GM12878 (cell line): Measurements from ENCODE around the gene SMPD2. TPM values are rescaled to one million over a fixed set of nuclear protein-coding genes. Genes with fewer than 3 reads are reported as not detected.

ENCODE experiments used
- CBFB ChIP-seq: IDR thresholded peaks from 2 replicates; pipeline ENCODE4 v1.6.1; 2016; ENCODE audit warnings: antibody characterized with exemption, low read depth
- EGR1 ChIP-seq, 2 experiments: IDR thresholded peaks; 1 replicate in 1 of 2; 2 replicates in 1 of 2; pipeline ENCODE4 v1.6.1; 2011 to 2012; ENCODE audit warnings: low read depth in 2 of 2, low read length in 2 of 2, borderline replicate concordance in 1 of 2, mild to moderate bottlenecking in 1 of 2, moderate library complexity in 1 of 2
- HDGF ChIP-seq: fragments of 450-650 bp; IDR thresholded peaks from 2 replicates; pipeline ENCODE4 v1.6.1; 2016; ENCODE audit warnings: antibody characterized with exemption
- NFYA ChIP-seq: IDR thresholded peaks from 2 replicates; pipeline ENCODE4 v1.6.1; 2011; ENCODE audit warnings: low read depth, mild to moderate bottlenecking, low read length, improper control_type of control experiment, borderline replicate concordance
- NFYB ChIP-seq: IDR thresholded peaks from 2 replicates; pipeline ENCODE4 v1.6.1; 2011; ENCODE audit warnings: low read depth, mild to moderate bottlenecking, low read length, improper control_type of control experiment, moderate library complexity; ENCODE audit not compliant: insufficient read depth
- NRF1 ChIP-seq: conservative IDR thresholded peaks from 2 replicates; pipeline ENCODE4 v1.6.1; 2011; ENCODE audit warnings: mild to moderate bottlenecking, low read depth, low read length, improper control_type of control experiment
- POLR2A ChIP-seq: IDR thresholded peaks from 2 replicates; pipeline ENCODE4 v1.6.1; 2011; ENCODE audit warnings: low read depth, mild to moderate bottlenecking, low read length
- RCOR1 ChIP-seq: conservative IDR thresholded peaks from 2 replicates; pipeline ENCODE4 v1.6.1; 2012; ENCODE audit warnings: low read depth, low read length, improper control_type of control experiment
- TCF7 ChIP-seq: IDR thresholded peaks from 2 replicates; pipeline ENCODE4 v1.6.1; 2014; ENCODE audit warnings: antibody characterized with exemption, borderline replicate concordance
- polyA plus RNA-seq, 11 experiments: library from polyadenylated mRNA; depleted of rRNA in 4 of 11; unstranded in 6 of 11; stranded (reverse) in 5 of 11; fragments of >200 nt; fragmentation: Nextera tagmentation in 4 of 11; fragmentation: Illumina TruSeq in 1 of 11; extraction: Ambion mirVana in 4 of 11; extraction: Trizol in 1 of 11; gene quantifications; 1 replicate in 1 of 11; 2 replicates in 10 of 11; pipeline versions ENCODE4 v1.2.1 to v1.2.3, GENCODE V29; 2011 to 2016; ENCODE audit warnings: inconsistent platforms in 2 of 11, missing spikeins in 2 of 11, low read depth in 1 of 11
- total RNA-seq, 4 experiments: library from RNA; depleted of rRNA in 3 of 4; stranded (reverse); fragments of >200 nt in 3 of 4; fragmentation: Illumina TruSeq in 1 of 4; extraction: Trizol in 1 of 4; gene quantifications; 2 replicates each; pipeline versions ENCODE4 v1.2.1 to v1.2.3, GENCODE V29; 2013 to 2021
- TF ChIP-seq, protein P1 (sequence below): IDR thresholded peaks from 2 replicates; pipeline ENCODE4 v1.6.1; 2011; ENCODE audit warnings: borderline replicate concordance, low read depth, mild to moderate bottlenecking, moderate library complexity, mixed read lengths, low read length; ENCODE audit not compliant: insufficient read depth; ENCODE audit errors: extremely low read length
- TF ChIP-seq, protein P2 (sequence below): fragments of 450-650 bp; IDR thresholded peaks from 2 replicates; pipeline ENCODE4 v1.6.1; 2017; ENCODE audit warnings: mild to moderate bottlenecking, moderate library complexity
- TF ChIP-seq, protein P3 (sequence below): fragments of 450-650 bp; formaldehyde crosslinking; IDR thresholded peaks from 2 replicates; pipeline ENCODE4 v1.5.0; 2022; ENCODE audit warnings: mild to moderate bottlenecking, missing genetic modification characterization
- TF ChIP-seq, protein P4 (sequence below): fragments of 450-650 bp; IDR thresholded peaks from 2 replicates; pipeline ENCODE4 v1.6.1; 2017; ENCODE audit warnings: mild to moderate bottlenecking, low read depth, inconsistent platforms; ENCODE audit not compliant: poor library complexity, severe bottlenecking
- TF ChIP-seq, protein P5 (sequence below): fragments of 450-650 bp; conservative IDR thresholded peaks from 2 replicates; pipeline ENCODE4 v1.6.1; 2017; ENCODE audit warnings: mild to moderate bottlenecking, moderate library complexity

Gene SMPD2
- total and polyA plus RNA-seq, 10 of the 15 experiments (the other 5 are each of a cell fraction or from before 2014, with no cell fraction given), result 0.06 to 15.4 (median 9.7) TPM

- no peak for TF ChIP-seq HDGF
- TF ChIP-seq NRF1, result no peak
- TF ChIP-seq, protein P1, sequence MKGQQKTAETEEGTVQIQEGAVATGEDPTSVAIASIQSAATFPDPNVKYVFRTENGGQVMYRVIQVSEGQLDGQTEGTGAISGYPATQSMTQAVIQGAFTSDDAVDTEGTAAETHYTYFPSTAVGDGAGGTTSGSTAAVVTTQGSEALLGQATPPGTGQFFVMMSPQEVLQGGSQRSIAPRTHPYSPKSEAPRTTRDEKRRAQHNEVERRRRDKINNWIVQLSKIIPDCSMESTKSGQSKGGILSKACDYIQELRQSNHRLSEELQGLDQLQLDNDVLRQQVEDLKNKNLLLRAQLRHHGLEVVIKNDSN, result no peak
- peak in 1 of 2 experiments; percentile 57; a peak in 2 of 3 replicates for TF ChIP-seq EGR1 (IDR thresholded peaks at IDR 0.05; ENCODE audit: borderline replicate concordance in 1 of 2, low read depth in 2 of 2, low read length in 2 of 2)
- TF ChIP-seq, protein P2, sequence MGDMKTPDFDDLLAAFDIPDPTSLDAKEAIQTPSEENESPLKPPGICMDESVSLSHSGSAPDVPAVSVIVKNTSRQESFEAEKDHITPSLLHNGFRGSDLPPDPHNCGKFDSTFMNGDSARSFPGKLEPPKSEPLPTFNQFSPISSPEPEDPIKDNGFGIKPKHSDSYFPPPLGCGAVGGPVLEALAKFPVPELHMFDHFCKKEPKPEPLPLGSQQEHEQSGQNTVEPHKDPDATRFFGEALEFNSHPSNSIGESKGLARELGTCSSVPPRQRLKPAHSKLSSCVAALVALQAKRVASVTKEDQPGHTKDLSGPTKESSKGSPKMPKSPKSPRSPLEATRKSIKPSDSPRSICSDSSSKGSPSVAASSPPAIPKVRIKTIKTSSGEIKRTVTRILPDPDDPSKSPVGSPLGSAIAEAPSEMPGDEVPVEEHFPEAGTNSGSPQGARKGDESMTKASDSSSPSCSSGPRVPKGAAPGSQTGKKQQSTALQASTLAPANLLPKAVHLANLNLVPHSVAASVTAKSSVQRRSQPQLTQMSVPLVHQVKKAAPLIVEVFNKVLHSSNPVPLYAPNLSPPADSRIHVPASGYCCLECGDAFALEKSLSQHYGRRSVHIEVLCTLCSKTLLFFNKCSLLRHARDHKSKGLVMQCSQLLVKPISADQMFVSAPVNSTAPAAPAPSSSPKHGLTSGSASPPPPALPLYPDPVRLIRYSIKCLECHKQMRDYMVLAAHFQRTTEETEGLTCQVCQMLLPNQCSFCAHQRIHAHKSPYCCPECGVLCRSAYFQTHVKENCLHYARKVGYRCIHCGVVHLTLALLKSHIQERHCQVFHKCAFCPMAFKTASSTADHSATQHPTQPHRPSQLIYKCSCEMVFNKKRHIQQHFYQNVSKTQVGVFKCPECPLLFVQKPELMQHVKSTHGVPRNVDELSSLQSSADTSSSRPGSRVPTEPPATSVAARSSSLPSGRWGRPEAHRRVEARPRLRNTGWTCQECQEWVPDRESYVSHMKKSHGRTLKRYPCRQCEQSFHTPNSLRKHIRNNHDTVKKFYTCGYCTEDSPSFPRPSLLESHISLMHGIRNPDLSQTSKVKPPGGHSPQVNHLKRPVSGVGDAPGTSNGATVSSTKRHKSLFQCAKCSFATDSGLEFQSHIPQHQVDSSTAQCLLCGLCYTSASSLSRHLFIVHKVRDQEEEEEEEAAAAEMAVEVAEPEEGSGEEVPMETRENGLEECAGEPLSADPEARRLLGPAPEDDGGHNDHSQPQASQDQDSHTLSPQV, result no peak
- no peak for TF ChIP-seq RCOR1
- TF ChIP-seq NFYA, result no peak
- peak; percentile 85 for TF ChIP-seq POLR2A
- TF ChIP-seq NFYB, result no peak
- TF ChIP-seq, protein P3, sequence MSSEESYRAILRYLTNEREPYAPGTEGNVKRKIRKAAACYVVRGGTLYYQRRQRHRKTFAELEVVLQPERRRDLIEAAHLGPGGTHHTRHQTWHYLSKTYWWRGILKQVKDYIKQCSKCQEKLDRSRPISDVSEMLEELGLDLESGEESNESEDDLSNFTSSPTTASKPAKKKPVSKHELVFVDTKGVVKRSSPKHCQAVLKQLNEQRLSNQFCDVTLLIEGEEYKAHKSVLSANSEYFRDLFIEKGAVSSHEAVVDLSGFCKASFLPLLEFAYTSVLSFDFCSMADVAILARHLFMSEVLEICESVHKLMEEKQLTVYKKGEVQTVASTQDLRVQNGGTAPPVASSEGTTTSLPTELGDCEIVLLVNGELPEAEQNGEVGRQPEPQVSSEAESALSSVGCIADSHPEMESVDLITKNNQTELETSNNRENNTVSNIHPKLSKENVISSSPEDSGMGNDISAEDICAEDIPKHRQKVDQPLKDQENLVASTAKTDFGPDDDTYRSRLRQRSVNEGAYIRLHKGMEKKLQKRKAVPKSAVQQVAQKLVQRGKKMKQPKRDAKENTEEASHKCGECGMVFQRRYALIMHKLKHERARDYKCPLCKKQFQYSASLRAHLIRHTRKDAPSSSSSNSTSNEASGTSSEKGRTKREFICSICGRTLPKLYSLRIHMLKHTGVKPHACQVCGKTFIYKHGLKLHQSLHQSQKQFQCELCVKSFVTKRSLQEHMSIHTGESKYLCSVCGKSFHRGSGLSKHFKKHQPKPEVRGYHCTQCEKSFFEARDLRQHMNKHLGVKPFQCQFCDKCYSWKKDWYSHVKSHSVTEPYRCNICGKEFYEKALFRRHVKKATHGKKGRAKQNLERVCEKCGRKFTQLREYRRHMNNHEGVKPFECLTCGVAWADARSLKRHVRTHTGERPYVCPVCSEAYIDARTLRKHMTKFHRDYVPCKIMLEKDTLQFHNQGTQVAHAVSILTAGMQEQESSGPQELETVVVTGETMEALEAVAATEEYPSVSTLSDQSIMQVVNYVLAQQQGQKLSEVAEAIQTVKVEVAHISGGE (CRISPR knock-in tag), result no peak
- TF ChIP-seq, protein P4, sequence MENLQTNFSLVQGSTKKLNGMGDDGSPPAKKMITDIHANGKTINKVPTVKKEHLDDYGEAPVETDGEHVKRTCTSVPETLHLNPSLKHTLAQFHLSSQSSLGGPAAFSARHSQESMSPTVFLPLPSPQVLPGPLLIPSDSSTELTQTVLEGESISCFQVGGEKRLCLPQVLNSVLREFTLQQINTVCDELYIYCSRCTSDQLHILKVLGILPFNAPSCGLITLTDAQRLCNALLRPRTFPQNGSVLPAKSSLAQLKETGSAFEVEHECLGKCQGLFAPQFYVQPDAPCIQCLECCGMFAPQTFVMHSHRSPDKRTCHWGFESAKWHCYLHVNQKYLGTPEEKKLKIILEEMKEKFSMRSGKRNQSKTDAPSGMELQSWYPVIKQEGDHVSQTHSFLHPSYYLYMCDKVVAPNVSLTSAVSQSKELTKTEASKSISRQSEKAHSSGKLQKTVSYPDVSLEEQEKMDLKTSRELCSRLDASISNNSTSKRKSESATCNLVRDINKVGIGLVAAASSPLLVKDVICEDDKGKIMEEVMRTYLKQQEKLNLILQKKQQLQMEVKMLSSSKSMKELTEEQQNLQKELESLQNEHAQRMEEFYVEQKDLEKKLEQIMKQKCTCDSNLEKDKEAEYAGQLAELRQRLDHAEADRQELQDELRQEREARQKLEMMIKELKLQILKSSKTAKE, result no peak
- TF ChIP-seq TCF7, result no peak
- TF ChIP-seq CBFB, result no peak; the same call in 1 of the 2 replicates
- TF ChIP-seq, protein P5, sequence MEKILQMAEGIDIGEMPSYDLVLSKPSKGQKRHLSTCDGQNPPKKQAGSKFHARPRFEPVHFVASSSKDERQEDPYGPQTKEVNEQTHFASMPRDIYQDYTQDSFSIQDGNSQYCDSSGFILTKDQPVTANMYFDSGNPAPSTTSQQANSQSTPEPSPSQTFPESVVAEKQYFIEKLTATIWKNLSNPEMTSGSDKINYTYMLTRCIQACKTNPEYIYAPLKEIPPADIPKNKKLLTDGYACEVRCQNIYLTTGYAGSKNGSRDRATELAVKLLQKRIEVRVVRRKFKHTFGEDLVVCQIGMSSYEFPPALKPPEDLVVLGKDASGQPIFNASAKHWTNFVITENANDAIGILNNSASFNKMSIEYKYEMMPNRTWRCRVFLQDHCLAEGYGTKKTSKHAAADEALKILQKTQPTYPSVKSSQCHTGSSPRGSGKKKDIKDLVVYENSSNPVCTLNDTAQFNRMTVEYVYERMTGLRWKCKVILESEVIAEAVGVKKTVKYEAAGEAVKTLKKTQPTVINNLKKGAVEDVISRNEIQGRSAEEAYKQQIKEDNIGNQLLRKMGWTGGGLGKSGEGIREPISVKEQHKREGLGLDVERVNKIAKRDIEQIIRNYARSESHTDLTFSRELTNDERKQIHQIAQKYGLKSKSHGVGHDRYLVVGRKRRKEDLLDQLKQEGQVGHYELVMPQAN, result 0 out of 2 replicates have a peak, but pooled peaks have one; percentile 22
Measured at GRCh38 chr6:109454496-109455436, 14.2 kb downstream of the SMPD2 start (continued).
